ENCODE data around the gene FLAD1.

DNA sequence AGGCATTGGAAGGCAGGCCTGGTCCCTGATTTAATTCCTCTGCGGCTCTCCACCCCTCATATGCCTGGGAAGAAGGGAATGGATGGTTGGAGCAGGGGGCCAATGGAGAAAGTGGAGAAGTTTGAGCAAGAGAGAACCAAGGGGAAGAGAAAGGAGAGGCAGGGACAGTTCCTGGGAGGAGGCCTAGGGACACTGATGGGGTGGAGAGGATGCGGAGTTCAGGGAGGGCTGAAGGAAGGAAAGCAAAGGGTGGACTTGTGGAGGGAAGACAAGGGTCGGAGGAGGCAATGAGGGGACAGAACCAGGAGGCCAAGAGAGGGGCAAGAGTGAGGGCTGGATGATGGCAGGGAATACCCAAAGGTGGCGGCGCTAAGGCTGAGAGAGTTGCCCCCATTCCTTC is 26.6 kb downstream of the FLAD1 start:
- TF ChIP-seq, protein P1, sequence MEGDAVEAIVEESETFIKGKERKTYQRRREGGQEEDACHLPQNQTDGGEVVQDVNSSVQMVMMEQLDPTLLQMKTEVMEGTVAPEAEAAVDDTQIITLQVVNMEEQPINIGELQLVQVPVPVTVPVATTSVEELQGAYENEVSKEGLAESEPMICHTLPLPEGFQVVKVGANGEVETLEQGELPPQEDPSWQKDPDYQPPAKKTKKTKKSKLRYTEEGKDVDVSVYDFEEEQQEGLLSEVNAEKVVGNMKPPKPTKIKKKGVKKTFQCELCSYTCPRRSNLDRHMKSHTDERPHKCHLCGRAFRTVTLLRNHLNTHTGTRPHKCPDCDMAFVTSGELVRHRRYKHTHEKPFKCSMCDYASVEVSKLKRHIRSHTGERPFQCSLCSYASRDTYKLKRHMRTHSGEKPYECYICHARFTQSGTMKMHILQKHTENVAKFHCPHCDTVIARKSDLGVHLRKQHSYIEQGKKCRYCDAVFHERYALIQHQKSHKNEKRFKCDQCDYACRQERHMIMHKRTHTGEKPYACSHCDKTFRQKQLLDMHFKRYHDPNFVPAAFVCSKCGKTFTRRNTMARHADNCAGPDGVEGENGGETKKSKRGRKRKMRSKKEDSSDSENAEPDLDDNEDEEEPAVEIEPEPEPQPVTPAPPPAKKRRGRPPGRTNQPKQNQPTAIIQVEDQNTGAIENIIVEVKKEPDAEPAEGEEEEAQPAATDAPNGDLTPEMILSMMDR (IDR thresholded peaks at IDR 0.05) = no peak
- TF ChIP-seq SIN3A (IDR thresholded peaks at IDR 0.05; ENCODE audit: borderline replicate concordance, insufficient read depth, low read depth, low read length) = no peak
- no peak for TF ChIP-seq POLR2AphosphoS5 (IDR thresholded peaks at IDR 0.05; ENCODE audit: low read depth, low read length)

Measured in Panc1 (cell line).